Natural killer cell (primary cell): Measurements from ENCODE around the gene JARID2. TPM values are rescaled to one million over a fixed set of nuclear protein-coding genes. Genes with fewer than 3 reads are reported as not detected.
A peak's percentile ranks its signal among the peaks of the same experiment; 100 is the strongest.

ENCODE experiments used
- ATAC-seq, 3 donors: fragments of 150-1000 bp in 2 of 3; fragments of 200-7000 bp in 1 of 3; cut with Tn5 transposase; 1 replicate in 1 of 3; 2 replicates in 2 of 3; pipeline ENCODE4 v1.10.0; 2021; ENCODE audit warnings: mild to moderate bottlenecking in 2 of 3, moderate library complexity in 2 of 3
- DNase-seq, 2 donors: peaks; one replicate each; pipeline versions ENCODE4 v3.0.0 to v3.0.0-alpha.2; 2013 to 2021; ENCODE audit warnings: mixed read lengths in 1 of 2
- H3K27ac ChIP-seq: one replicate; pipeline ENCODE4 v1.5.1; 2013; ENCODE audit warnings: mild to moderate bottlenecking, low read length
- H3K27me3 ChIP-seq: one replicate; pipeline ENCODE4 v1.6.1; 2013; ENCODE audit warnings: low read length; ENCODE audit not compliant: control insufficient read depth, insufficient read depth
- H3K36me3 ChIP-seq: one replicate; pipeline ENCODE4 v1.6.1; 2013; ENCODE audit warnings: low read length; ENCODE audit not compliant: control insufficient read depth, insufficient read depth
- H3K4me1 ChIP-seq: one replicate; pipeline ENCODE4 v1.6.1; 2013; ENCODE audit warnings: low read length; ENCODE audit not compliant: control insufficient read depth, insufficient read depth
- H3K4me3 ChIP-seq: one replicate; pipeline ENCODE4 v1.5.1; 2013; ENCODE audit warnings: low read length
- H3K9me3 ChIP-seq: one replicate; pipeline ENCODE4 v1.6.1; 2013; ENCODE audit warnings: low read length; ENCODE audit not compliant: control insufficient read depth, insufficient read depth
- H3K27ac Mint-ChIP-seq, 2 donors: one replicate each; pipeline ENCODE4 v1.8.0; 2022; ENCODE audit warnings: mild to moderate bottlenecking in 2 of 2, mixed read lengths in 2 of 2, moderate library complexity in 1 of 2
- H3K27me3 Mint-ChIP-seq, 2 donors: one replicate each; pipeline ENCODE4 v1.8.0; 2022; ENCODE audit warnings: low read depth in 2 of 2, mixed read lengths in 2 of 2
- H3K36me3 Mint-ChIP-seq: one replicate; pipeline ENCODE4 v1.8.0; 2022; ENCODE audit warnings: mixed read lengths
- H3K4me1 Mint-ChIP-seq, 2 donors: one replicate each; pipeline ENCODE4 v1.8.0; 2022; ENCODE audit warnings: mixed read lengths in 2 of 2
- H3K4me3 Mint-ChIP-seq: one replicate; pipeline ENCODE4 v1.8.0; 2022; ENCODE audit warnings: mild to moderate bottlenecking, moderate library complexity, mixed read lengths
- H3K9me3 Mint-ChIP-seq, 2 donors: one replicate each; pipeline ENCODE4 v1.8.0; 2022; ENCODE audit warnings: mixed read lengths in 2 of 2
- WGBS: methylation state at CpG from one replicate; pipeline ENCODE4 v1.1.7; 2013; ENCODE audit warnings: missing lambda C conversion rate; ENCODE audit not compliant: insufficient coverage; 5-methylcytosine and 5-hydroxymethylcytosine counted together
- intact Hi-C: fragments of 100-400 bp; cut with micrococcal nuclease; formaldehyde crosslinking; loops from one replicate; pipeline ENCODE4 v1.14.2; 2022
- total RNA-seq, 4 donors: library from RNA; stranded (reverse); fragments of 120-200 nt in 1 of 4; gene quantifications; one replicate each; pipeline versions ENCODE4 v1.2.3 to v1.2.4, GENCODE V29; 2013 to 2022
- TF ChIP-seq, protein P1 (sequence below): fragments of 200-600 bp; IDR thresholded peaks from one replicate; pipeline ENCODE4 v1.8.0; 2022; ENCODE audit warnings: antibody characterized with exemption

The JARID2 gene
- total RNA-seq, 3 donors from 2014 or later (not counting 1 experiment from before 2014, with no cell fraction given), result 49.9 to 60.9 (median 60.5) TPM

DNA sequence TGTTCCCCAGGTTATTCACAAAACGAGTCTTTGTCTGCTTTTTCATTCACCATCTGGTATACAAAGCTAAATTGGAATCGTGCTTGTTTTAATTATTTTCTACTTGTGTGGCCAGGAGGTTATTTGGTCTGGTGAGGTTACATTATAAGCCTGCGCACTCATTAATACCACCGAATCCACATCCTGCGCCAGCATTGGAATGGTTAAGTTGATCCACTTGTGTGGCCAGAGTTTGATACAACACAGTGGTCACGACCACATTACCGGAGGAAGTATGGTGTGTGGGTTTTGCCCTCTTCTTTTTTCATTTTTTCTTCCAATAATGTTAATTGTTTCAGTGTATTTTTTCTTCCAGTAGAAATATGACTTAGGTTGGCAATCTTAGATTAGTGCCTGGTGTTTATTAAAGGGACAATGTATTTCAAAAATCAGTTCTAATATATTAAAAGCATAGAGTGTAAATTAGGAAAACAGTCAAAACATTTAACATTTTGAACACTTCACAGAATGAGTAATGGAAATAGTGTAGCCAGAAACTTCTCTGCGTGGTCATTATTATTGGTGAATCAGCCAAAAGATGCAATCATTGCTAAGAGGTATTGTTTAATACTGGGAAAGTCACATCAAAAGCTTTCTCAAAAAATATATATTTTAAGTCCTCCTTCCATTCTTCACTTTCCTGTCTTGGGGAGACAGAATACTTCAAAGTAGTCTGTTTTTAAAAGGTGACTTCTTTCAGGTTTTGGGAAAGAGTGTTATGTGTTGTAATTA lies 84.5 kb downstream of the JARID2 start:
- Mint-ChIP-seq H3K4me1 (peaks cover 89 to 91% of the 10 kb centered on the region in 2 donors), H3K27me3 (no peaks in the 10 kb centered on the region), H3K9me3 (no peaks in the 10 kb centered on the region), H3K27ac (peak overlapping the region; percentile 85 to 91), H3K4me3 (peak overlapping the region; percentile 85), H3K36me3 (no peaks in the 10 kb centered on the region)
- ATAC-seq (peak in 1 of 3 donors; percentile 23), DNase-seq (no peak)
- 9% methylated on average over 4 of the region's 8 CpGs for WGBS
- TF ChIP-seq, protein P1, sequence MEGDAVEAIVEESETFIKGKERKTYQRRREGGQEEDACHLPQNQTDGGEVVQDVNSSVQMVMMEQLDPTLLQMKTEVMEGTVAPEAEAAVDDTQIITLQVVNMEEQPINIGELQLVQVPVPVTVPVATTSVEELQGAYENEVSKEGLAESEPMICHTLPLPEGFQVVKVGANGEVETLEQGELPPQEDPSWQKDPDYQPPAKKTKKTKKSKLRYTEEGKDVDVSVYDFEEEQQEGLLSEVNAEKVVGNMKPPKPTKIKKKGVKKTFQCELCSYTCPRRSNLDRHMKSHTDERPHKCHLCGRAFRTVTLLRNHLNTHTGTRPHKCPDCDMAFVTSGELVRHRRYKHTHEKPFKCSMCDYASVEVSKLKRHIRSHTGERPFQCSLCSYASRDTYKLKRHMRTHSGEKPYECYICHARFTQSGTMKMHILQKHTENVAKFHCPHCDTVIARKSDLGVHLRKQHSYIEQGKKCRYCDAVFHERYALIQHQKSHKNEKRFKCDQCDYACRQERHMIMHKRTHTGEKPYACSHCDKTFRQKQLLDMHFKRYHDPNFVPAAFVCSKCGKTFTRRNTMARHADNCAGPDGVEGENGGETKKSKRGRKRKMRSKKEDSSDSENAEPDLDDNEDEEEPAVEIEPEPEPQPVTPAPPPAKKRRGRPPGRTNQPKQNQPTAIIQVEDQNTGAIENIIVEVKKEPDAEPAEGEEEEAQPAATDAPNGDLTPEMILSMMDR, result no peak
- no peak overlapping the region for H3K4me3 ChIP-seq
- H3K27me3 ChIP-seq, result no peaks in the 10 kb centered on the region
- no peaks in the 10 kb centered on the region for H3K36me3 ChIP-seq
- peaks cover 51% of the 10 kb centered on the region for H3K4me1 ChIP-seq
- intact Hi-C loops, result loop anchor here (2.0 kb wide), 1 partner anchor 32 kb away; no protein-coding TSS in a partner anchor
- H3K9me3 ChIP-seq, result no peaks in the 10 kb centered on the region
- H3K27ac ChIP-seq, result no peak overlapping the region

DNA sequence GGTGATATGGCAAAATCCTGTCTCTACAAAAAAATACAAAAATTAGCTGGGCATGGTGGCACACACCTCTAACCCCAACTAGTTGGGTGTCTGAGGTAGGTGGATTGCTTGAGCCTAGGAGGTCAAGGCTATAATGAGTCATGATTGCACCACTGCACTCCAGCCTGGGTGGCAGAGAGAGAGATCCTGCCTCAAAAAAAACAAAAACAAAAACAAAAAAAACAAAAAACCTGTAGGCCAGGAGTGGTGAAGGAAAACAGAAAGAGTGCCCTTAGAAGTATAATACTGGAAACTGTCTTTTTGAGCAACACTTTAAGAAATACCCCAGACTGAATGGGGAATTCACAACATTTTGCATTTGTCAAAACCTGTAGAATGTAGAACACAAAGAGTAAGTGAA lies 85.3 kb downstream of the JARID2 start:
- intact Hi-C loops, result loop anchor here (2.0 kb wide), 1 partner anchor 32 kb away; no protein-coding TSS in a partner anchor
- TF ChIP-seq, protein P1, result no peak
- Histone ChIP-seq H3K4me1 (peaks cover 51% of the 10 kb centered on the region), H3K36me3 (no peaks in the 10 kb centered on the region), H3K27ac (no peak overlapping the region), H3K4me3 (no peak overlapping the region), H3K9me3 (no peaks in the 10 kb centered on the region), H3K27me3 (no peaks in the 10 kb centered on the region)
- H3K4me1 Mint-ChIP-seq, result peaks cover 89 to 91% of the 10 kb centered on the region in 2 donors
- ATAC-seq, result peak; percentile 50 to 69 (median 63)
- no peaks in the 10 kb centered on the region for H3K9me3 Mint-ChIP-seq
- H3K4me3 Mint-ChIP-seq, result peak overlapping the region; percentile 85
- no peaks in the 10 kb centered on the region for H3K36me3 Mint-ChIP-seq
- DNase-seq, result no peak
- no peaks in the 10 kb centered on the region for H3K27me3 Mint-ChIP-seq
- peak overlapping the region; percentile 85 to 91 for H3K27ac Mint-ChIP-seq

DNA sequence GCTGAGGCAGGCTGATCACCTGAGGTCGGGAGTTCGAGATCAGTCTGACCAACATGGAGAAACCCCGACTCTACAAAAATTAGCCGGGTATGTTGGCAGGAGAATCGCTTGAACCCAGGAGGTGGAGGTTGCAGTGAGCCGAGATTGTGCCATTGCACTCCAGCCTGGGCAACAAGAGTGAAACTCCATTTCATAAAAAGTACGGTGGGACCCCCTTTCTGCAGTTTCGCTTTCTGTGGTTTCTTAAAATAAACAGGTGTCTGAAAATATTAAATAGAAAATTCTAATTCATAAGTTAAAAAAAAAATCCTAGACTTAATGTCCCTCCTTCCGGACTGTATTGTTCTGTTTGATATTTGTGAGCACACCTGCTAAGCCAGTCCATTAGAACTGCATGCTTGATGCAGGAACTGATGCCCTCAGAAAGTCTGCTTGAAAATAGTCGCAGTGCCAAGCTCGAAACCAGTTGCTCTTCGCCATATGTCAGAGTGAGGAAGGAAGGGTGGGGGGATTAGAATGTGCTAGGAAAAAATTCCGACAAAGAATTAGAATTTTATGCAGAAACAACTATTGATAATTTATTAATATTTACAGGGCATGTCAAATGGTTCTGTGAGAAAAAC lies 85.9 kb downstream of the JARID2 start:
- H3K27me3 ChIP-seq, result no peaks in the 10 kb centered on the region
- H3K36me3 Mint-ChIP-seq, result no peaks in the 10 kb centered on the region
- H3K9me3 Mint-ChIP-seq, result no peaks in the 10 kb centered on the region
- intact Hi-C loops, result loop anchor here (2.0 kb wide), 1 partner anchor 31 kb away; no protein-coding TSS in a partner anchor
- peak overlapping the region; percentile 85 for H3K4me3 Mint-ChIP-seq
- no peak overlapping the region for H3K4me3 ChIP-seq
- peaks cover 86 to 87% of the 10 kb centered on the region in 2 donors for H3K4me1 Mint-ChIP-seq
- WGBS, result 66% methylated on average over 8 of the region's 13 CpGs
- no peaks in the 10 kb centered on the region for H3K9me3 ChIP-seq
- ATAC-seq, result no peak
- H3K27ac Mint-ChIP-seq, result peak overlapping the region; percentile 85 to 91
- no peaks in the 10 kb centered on the region for H3K27me3 Mint-ChIP-seq
- H3K36me3 ChIP-seq, result no peaks in the 10 kb centered on the region
- H3K4me1 ChIP-seq, result peaks cover 48% of the 10 kb centered on the region
- H3K27ac ChIP-seq, result no peak overlapping the region
- no peak for DNase-seq
- TF ChIP-seq, protein P1, result no peak
